Renal cortical epithelial cell (primary cell): ENCODE data around the gene PLEKHH3. TPM values are rescaled to one million over a fixed set of nuclear protein-coding genes. Genes with fewer than 3 reads are reported as not detected.
"Not testable (repeated sequence)": the region's sequence is repeated elsewhere in the genome, so short reads cannot be mapped to it uniquely, and the experiment has no call there.

Experiments
- DNase-seq: peaks from one replicate; pipeline ENCODE4 v3.0.0-alpha.2; 2011; ENCODE audit warnings: low read depth
- total RNA-seq: library from RNA; depleted of rRNA; stranded (reverse); fragments of >200 nt; gene quantifications from 2 replicates; pipeline ENCODE4 v1.2.3, GENCODE V29; 2014

The PLEKHH3 gene
- total RNA-seq, 1 donor from 2014 or later: 9.6 TPM

- DNase-seq: no peak
These were observed 47.3 kb downstream of the PLEKHH3 start for GRCh38 chr17:42629411-42630009.

GRCh38 chr17:42627032-42627764 lies 49.6 kb downstream of the PLEKHH3 start:
- DNase-seq: not testable (repeated sequence)

- DNase-seq: peak; percentile 60
These were observed 52.8 kb downstream of the PLEKHH3 start for GRCh38 chr17:42623732-42624596.

- DNase-seq: no peak
These were observed 53.5 kb downstream of the PLEKHH3 start for GRCh38 chr17:42623271-42623670.

- not testable (repeated sequence) for DNase-seq
These were observed 54.8 kb downstream of the PLEKHH3 start for GRCh38 chr17:42621987-42622386.

GRCh38 chr17:42618442-42619150 lies 58.2 kb downstream of the PLEKHH3 start:
- peak; percentile 38 for DNase-seq

- no peak for DNase-seq
These were observed 58.8 kb downstream of the PLEKHH3 start for GRCh38 chr17:42617956-42618431.

Other genes starting within 250 kb of the PLEKHH3 start
- 43.6 and 137 TPM in 2 replicates for gene ATP6V0A1, start 218.1 kb downstream of the PLEKHH3 start, total RNA-seq
- gene NAGLU, start 140.8 kb downstream of the PLEKHH3 start, total RNA-seq: 24.8 and 42.2 TPM in 2 replicates
- gene HSD17B1, start 124.1 kb downstream of the PLEKHH3 start, total RNA-seq: 0.30 and 0.69 TPM in 2 replicates
- gene COASY, start 114.8 kb downstream of the PLEKHH3 start, total RNA-seq: 8.2 and 32.2 TPM in 2 replicates
- gene MLX, start 109.9 kb downstream of the PLEKHH3 start, total RNA-seq: 21.9 and 23.8 TPM in 2 replicates
- 2.9 and 5.0 TPM in 2 replicates for gene PSMC3IP, start 99.3 kb downstream of the PLEKHH3 start, total RNA-seq
- gene RETREG3, start 67.6 kb downstream of the PLEKHH3 start, total RNA-seq: 64.3 and 99.0 TPM in 2 replicates
- gene TUBG1, start 67.3 kb downstream of the PLEKHH3 start, total RNA-seq: 21.9 and 37.5 TPM in 2 replicates
- 4.5 and 9.1 TPM in 2 replicates for gene TUBG2, start 17.7 kb downstream of the PLEKHH3 start, total RNA-seq
- gene CCR10, start 4.8 kb upstream of the PLEKHH3 start, total RNA-seq: 1.6 and 6.3 TPM in 2 replicates
- gene CNTNAP1, start 5.5 kb upstream of the PLEKHH3 start, total RNA-seq: 5.4 and 15.2 TPM in 2 replicates
- 8.2 and 21.2 TPM in 2 replicates for gene EZH1, start 68.0 kb upstream of the PLEKHH3 start, total RNA-seq
- gene RAMP2, start 84.2 kb upstream of the PLEKHH3 start, total RNA-seq: not detected in 2 replicates
- gene VPS25, start 96.5 kb upstream of the PLEKHH3 start, total RNA-seq: 70.5 and 148 TPM in 2 replicates
- 1.9 and 9.7 TPM in 2 replicates for gene WNK4, start 103.6 kb upstream of the PLEKHH3 start, total RNA-seq
- gene COA3, start 121.7 kb upstream of the PLEKHH3 start, total RNA-seq: 81.1 and 89.7 TPM in 2 replicates
- 0.05 TPM in 1 of 2 replicates, not detected in the other for gene CNTD1, start 121.9 kb upstream of the PLEKHH3 start, total RNA-seq
- 104 and 145 TPM in 2 replicates for gene BECN1, start 147.3 kb upstream of the PLEKHH3 start, total RNA-seq
- 138 and 153 TPM in 2 replicates for gene PSME3, start 156.4 kb upstream of the PLEKHH3 start, total RNA-seq
- 0.52 and 0.70 TPM in 2 replicates for gene AOC2, start 167.6 kb upstream of the PLEKHH3 start, total RNA-seq
- gene AOC3, start 174.2 kb upstream of the PLEKHH3 start, total RNA-seq: under 0.01 and 0.17 TPM in 2 replicates
- gene G6PC1, start 223.8 kb upstream of the PLEKHH3 start, total RNA-seq: not detected in 2 replicates